Activated CD8-positive, alpha-beta memory T cell treated with anti-CD3 and anti-CD28 coated beads, Interleukin-2, amount 50 U/mL, for 24 hours (primary cell): ENCODE results near the gene HEMK1.

Experiments
- DNase-seq: peaks from one replicate; pipeline ENCODE4 v3.0.0-alpha.2; 2020; ENCODE audit errors: extremely low read depth

Gene HEMK1

DNA sequence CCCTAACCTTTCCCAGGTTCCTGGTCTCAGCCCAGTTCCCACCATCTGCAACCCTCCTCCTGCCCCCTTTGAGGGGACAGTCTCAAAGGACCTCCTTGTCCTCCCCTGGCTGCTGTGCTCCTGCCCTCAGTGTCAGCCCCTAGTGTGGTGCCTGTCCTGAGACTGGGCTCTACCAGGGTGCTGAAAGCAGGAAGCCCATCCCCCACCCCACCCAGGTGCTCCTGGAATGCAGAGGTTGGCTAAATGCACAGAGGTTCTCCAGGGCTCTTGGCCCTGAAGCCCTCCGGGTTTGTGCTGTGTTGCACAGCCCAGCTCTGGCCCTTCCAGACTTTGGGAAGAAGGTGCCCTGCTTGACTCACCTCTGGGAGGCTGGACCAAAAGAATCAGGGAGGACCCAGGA is 23.5 kb upstream of the HEMK1 start:
- no peak for DNase-seq

DNA sequence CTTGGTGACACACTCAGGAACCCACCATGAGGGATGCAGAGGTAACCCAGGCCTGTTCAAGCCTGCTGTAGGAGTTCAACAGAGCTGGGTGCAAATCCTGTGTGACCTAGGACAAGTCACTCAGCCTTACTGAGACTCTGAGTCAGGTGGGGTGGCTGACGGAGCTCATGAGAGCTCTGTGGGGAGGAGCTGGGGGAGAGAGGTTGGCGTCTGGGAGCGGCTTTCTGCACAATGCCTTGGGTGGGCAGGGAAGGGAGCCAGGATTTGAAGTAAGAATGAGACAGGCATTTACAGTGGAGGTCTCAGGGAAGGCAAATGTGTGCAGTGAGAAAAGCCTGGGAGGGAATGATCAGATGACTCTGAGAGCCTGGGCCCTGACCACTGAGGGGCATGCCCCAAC is 20.1 kb upstream of the HEMK1 start:
- no peak for DNase-seq

DNA sequence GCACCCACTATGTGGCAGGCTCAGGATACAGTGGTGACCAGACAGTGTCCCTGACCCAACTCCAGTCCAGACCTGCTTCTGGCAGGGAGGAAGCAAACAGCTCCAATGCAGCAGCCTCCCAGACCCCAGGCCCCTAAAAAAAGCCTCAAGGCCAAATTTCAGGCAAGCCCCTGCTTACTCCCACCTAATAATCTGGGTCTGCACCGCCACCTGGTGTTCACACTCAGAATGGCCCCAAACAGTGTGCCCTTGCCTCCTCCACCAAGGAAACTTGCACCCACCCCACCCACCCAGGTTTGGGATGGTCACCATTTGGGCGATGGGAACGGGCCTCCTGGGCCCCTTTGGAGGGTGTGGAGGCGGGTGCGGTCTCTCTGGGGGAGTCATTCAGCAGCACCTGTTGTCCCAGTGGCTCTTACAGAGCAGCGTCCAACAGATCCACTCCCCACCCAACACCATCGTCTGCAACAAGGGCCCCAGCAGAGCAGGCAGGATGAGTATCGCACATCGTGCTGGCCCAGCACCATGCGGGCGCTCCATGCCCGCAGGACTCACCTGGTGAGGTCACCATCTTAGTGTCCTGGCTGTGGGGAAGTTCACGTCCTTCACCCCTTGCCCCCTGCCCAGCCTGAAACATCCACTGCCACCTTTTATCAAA is 19.1 kb upstream of the HEMK1 start:
- no peak for DNase-seq

DNA sequence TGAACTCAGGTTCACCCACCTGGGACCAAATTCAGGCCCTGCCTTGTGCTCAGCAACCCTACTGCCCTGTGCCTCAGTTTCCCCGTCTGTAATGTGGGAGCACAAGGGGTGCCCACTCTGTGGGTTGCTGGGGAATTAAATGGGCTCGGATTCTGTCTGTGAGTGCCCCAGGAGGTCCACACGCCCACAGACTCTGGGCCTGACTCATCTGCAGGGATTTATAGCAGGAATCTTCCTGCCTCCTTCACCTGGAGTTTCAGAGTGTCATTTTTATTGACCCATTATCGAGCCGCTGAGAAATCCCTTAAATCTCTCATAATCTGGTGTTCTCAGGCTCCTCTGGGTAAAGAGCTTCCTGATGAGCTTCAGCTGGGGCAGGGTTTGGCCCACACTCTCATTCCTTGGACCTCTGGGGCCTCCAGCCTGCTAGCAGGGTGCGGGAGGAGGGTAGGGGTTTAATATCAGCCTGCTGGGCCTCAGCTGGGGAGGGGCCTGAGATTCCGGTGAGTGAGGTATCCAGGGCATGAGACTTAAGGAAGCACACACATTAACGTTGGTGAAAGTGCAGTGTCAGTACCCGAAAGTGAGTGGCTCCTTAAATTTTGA is 18.2 kb upstream of the HEMK1 start:
- DNase-seq: no peak

DNA sequence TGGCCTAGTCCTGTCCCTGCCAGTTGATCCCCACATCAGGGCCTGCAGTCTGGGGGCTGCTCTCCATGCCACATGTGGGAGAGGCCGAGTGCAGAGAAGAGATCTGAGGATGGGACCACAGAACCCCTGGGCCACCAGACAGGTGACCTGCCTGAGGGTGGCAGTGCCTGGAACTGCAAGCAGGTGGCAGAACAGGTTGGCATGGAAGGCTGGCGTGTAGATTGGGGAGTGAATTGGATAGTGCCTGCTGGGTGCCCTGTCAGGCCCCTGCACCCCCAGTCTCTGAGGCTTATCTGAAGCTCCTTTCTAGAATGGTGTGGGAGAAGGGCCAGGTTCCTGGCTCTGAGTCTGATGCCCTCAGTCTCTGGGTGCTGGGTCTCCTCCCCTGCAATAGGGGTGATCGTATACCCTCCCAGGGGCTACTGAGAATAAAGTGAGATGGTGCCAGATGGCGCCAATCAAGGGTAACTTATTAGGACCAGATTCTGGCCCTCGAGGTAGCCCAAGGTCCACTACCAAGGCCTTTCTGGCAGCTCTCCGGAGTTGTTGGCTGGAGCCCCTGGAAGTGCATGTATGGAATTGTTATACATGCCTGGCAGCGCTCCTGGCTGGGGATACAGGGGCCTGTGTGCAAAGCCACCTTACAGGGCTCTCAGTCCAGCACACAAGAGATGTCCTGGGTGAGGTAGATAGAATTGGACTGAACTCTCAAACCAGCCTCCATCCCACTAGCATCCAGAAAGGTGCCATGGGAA is 17.5 kb upstream of the HEMK1 start:
- no peak for DNase-seq

DNA sequence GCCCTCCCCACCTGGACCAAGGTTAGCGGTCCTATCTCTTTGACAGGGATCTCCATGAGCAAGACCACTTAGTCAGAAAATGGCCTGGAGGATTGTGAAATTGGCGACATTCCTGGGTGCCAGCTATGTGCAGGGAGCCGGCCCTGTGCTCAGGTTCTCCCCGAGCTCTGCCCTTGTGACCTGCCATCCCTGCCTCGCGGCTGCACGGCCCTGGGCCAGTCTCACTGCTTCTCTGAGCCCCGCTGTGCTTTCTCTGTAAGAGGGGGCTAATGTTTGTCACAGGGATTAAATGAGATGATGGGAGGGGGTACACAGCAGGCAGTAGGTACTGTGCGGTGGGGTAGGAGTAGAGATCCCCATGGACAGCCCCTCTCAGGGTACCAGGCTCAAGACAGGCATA is 16.7 kb upstream of the HEMK1 start:
- no peak for DNase-seq

DNA sequence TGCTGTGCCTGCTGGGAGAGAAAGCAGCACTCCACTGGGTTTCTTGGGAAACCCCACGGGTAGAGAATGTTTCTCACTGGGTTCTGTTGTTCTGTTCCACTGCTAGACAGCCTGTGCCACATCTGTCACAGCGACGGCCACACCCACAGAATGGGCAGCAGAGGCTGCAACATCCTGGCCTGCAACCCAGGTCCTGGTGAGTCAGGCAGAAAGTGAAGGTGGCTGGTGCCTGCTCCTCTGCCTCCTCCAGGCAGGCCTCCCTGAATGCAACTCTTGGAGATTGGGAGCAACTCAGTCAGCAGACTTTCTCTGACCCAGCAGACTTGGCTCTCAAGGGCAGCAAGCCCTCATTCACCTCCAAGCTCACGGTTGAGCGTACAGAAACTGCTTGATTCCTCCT is 14.8 kb upstream of the HEMK1 start:
- no peak for DNase-seq

DNA sequence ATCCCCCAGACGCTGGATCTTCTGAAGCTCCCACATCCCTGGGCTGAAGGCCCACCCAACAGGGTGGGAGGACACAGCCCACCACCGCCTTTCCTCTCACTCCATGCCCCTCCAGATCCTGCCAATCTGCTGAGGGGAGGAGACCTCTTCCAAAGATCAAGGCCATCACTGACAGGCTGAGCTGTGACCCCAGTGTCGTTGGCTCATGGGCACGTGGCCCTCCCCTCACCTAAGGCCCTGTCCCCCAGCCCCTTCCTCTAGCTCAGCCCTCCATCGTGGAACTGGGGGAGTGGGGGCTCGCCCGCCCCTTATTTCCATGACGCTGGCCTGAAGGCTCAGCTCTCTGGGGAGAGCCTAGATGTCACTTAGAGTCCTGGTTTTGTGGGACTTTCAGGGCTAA is 12.2 kb upstream of the HEMK1 start:
- DNase-seq: no peak

DNA sequence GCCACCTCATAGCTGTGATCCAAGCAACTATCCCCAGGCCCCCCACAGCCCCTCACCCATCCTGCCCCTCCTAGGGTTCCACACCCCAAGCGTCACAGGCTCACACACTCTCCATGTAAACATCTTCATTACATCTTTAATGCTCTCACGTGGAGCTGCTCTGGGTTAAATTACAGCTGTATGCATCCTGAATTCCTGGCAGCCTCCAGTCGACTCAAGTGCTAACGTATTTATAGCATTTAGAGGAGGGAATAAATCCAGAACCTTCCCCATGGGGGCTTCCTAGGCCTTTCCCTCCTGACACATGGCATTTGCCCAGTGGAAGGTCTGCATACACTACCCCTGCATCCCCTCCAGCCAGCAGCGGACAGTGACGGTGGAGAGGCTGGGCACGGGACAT is 11.4 kb upstream of the HEMK1 start:
- no peak for DNase-seq

DNA sequence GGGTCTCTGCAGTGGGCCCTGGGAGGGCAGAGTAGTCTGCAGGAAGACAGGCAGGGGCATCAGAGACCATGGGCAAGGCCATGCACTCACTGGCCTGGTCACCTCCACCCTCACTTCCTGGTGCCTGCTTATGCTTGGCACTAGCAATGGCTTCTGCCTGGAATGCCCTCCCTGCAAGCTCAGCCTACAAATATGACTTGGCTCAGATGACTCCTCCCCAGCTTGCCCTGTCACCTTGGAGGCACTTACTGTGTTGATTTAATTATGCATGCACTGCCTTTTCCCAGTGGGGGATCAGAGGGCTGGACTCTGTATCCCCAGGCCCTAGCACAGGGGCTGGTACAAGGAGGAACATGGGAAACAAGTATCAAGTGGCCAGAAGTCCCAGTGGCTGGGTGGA is 9.6 kb upstream of the HEMK1 start:
- no peak for DNase-seq

DNA sequence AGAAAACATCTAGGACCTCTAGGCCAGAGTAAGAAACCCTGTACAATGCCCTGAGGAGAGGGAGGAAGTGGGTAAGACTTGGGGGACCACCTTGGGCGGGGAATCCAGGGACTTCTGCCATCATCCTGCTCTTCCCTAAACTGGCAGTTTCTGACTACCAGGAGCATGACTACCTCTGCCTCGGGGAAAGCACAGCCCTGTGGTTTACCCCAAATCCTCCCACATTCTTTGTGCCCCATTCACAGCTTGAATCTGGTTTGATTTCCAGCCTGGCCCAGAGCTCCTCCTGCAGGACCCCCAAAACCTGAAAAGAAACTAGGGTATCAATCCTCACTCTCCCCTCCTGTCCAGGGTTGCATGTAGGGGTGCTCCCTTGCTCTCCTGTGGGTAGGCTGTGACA is 6.5 kb upstream of the HEMK1 start:
- DNase-seq: no peak

DNA sequence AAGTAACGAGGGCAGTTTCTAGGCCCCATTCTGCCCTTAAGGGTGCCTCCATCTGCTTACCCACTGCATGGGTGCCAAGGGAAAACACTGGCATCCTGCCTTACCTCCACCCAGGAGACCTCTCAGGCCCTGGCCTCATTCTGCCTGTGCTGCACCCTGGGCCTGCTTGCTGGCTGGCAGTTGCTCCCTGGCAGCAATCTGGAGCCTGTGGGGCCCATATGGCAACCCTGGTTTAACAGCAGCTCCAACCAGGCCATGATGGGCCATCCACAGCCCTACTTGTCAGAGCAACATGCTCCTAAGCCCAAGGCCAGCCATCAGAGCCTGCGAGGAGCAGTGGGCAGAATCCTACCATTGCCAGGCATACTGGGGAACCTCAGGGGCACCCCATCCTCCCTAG is 5.5 kb upstream of the HEMK1 start:
- DNase-seq: no peak

DNA sequence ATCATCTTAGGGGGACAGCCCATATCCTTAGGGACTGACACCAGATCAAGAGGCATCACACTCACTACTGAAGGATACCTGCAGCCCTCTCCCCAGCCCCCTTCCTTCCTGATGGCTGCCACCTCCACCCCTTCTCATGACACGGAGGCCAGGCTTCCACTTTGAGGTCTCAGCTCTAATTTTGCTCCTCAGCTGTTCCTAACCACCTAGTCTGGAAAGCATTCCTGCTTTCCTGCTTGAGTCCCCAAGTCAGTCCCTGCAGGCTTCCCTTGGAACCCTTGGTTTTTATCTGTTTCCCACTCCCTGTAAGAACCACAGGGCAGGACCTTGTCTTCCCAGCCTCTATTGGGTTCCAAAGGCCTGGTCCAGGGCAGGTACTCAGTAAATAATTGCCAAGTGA is 5.0 kb upstream of the HEMK1 start:
- no peak for DNase-seq

DNA sequence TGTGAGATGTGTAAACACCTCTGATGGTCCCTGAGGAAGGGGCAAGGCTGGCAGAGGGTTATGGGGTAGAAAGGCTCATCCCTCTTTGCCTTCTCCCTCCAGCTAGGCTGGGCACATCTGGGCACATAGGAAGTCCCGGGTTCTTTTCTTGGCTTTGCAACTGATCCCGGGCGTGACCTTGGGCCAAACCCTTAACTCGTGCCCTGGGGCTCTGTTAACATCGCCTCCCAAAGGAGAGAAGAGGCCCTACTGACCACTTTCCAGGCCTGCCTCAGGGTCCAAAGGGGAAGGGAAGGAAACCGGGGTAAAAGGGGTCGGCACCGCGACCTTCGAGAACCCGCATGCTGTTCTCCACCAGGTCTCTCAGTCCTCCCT is 2.3 kb upstream of the HEMK1 start:
- no peak for DNase-seq

DNA sequence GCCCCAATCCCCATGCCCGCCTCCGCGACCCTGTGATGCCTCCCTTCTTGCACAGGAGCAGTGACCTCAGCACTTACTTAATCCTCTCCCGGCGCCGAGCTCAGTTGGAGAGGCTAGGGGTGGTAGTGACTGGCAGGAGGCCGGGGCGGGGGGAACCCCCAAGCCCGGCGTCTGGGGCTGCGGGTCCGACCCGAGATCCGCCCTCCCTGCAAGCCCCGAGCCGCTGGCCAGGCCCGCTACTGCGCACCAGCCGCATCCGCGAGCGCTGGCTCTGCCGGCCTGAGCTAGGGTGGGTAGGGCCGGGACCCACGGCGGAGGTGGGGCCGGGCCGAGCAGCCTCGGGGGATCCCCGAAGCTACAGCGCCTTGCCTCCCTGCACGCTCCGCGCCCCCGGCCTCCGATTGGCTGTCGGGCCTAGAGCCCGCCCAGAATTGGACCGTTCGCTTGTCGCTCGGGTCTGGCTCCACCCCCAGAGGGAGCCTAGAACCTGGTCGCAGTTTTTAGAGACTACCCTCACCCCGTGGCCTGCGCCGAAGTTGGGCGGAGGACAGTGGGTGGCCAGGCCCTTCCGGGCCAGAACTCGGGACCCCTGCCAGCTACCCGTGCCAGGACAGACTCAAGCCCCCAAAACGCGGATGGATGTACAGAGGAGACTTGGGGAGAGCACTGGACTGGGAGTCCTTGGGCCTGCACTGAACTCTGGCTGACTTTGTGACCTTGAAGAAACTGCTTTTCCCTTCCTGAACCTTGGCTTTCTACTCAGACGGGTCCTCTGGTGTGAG is 1.7 kb upstream of the HEMK1 start, which contains the start of gene C3orf18:
Gene C3orf18, minus strand, starts transcription at position 362 of the 782 bp plus-strand sequence. CDS start 2,048 bp downstream, outside the sequence.
- DNase-seq: peak; percentile 87

DNA sequence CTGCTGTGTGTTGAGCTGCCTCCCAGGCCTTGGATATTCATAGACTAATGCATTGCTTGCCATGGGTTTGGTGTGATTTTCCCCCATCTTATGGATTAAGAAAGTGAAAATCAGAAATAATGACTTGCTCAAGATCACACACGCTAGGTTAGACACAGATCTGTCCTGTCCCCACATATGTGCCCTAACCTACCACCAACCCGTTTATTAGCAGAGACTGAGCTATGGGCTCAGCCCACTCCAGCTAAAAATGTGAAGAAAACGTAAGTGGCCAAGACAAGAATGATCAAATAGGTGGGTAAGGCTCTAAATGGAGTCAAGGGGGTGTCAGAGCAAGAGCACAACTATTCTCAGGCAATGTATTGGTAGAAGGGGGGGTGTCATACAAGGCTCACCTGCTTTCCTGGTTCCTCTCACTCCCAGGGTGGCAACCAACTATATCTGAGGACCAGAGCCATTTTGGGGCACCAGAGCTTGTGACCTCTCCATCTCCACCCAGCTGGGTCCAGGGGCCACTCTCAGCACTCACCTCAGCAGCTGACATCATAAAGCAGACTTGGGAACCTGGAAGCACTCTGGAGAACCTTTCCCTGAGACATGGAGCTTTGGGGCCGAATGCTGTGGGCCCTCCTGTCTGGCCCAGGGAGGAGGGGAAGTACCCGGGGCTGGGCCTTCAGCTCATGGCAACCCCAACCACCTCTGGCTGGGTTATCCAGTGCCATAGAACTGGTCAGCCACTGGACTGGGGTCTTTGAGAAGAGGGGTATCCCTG is 1.4 kb downstream of the HEMK1 start:
- DNase-seq: no peak

DNA sequence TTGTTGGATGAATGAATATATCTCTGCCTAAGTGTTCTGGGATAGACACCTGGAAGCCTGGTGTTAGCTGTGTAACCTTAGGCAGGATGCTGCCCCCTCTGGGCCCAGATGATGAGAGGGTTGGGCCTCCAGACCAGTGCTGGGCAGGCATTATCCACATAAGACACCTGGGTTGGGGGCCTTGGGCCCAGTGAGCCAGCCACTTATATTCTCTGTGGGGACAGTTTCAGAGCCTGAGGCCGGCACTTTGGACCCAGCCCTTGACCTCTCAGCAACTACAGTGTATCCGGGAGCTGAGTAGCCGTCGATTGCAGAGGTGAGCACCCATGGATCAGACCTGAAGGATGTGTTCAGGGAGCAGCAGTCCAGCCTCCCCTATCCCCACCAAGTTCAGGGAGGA is 2.2 kb downstream of the HEMK1 start:
- DNase-seq: no peak

DNA sequence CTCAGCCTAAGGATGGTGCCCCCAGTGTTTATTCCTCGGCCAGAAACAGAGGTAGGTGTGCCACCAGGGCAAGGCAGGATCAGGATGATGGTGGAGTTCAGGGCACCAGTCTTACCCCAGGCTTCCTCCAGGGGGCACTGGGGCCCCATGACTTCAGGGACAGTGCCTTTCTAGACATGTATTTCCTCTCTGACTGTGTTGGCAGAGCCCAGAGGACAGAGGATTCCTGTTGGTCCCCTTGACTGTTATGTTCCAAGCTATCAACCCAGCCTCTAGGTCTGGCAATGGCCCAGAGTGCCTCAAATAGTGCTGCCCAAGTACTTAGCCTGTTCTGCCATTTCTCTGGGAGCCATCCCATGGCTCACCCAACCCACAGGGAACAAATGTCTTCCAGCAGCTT is 2.8 kb downstream of the HEMK1 start:
- DNase-seq: peak; percentile 57

DNA sequence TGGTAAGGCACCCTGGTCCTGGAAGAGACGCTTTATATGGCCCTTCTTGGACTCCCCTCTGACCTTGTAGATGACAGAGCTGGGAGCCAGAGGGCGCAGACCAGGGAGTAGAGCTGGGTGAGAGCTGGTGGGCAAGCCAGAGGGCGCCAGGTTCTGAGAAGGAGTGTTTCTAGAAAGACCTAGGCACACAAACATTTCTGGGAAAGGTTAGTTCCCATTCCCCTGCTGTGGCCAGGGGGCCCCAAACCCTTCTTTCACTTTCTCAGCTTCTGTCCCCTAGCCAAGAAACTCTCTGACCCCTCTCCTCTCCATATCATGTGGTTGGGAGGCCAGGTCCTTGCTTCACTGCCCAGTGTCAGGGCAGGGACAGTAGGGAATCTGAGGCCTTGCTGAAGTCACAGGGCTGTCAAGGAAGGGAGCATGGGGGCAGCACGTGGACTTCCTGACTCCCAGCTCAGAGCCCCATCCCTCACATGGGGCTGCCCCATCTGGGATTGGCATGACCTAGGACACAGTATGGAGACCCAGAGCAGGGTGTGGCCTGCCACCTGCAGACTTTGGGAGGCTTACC is 3.6 kb downstream of the HEMK1 start:
- no peak for DNase-seq

DNA sequence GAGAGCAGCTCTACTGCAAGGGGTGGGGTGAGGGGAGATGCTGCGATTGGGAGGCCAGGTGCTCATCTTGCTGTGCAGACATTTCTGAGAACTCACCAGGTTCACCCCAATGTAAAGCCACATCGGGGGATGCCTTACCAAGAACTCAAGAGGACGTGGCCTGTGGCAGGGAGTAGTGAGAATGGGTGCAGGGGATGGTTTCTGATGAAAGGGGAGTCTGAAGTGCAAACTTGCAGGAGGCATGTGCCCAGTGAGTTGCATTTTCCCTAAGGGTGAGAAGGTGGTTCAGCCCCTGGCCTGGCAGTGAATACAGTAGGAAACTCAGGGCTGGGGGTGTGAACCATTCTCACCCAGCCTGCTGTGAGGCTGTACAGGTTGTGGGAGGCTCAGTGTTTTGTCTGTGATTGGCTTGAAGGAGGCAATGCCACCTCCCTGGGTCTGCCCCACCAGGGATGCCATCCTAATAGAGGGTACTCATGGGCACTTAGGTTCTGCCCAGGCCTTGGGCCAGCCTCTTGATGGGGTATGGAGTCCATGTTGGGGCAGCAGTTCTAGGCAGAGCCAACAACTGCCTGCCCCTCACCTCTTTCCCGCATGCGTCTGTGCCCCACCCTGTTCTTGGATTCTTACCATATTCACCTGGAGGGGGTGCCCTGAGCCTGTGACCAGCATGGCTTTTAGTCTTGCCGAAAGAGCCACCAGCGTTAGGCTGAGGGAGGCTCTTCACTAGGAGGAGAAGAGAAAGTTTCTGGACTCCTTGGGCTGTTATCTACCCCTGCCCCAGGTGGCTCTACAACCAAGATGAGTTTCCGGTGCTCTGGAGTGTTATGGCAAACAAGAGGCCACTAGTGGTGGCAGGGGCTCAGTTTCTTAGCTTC is 4.5 kb downstream of the HEMK1 start:
- peak; percentile 50 for DNase-seq
